HG03439 (cell line): ENCODE results near the gene C17orf67.
"Not testable (repeated sequence)": the region's sequence is repeated elsewhere in the genome, so short reads cannot be mapped to it uniquely, and the experiment has no call there.

Experiments
- ATAC-seq: cut with Tn5 transposase; IDR thresholded peaks from one replicate; pipeline ENCODE4 v1.9.1; 2021; ENCODE audit warnings: mild to moderate bottlenecking, moderate library complexity; ENCODE audit not compliant: unreplicated experiment

Gene C17orf67

GRCh38 chr17:56778898-56779297 is 54.8 kb downstream of the C17orf67 start:
- ATAC-seq, result no peak

GRCh38 chr17:56777859-56778258 is 55.9 kb downstream of the C17orf67 start:
- ATAC-seq, result no peak

- no peak for ATAC-seq
These were observed 59.1 kb downstream of the C17orf67 start for GRCh38 chr17:56774650-56775049.

- ATAC-seq, result no peak
These were observed 60.6 kb downstream of the C17orf67 start for GRCh38 chr17:56773124-56773523.

- no peak for ATAC-seq
These were observed 61.3 kb downstream of the C17orf67 start for GRCh38 chr17:56772442-56772841.

GRCh38 chr17:56771975-56772374 is 61.7 kb downstream of the C17orf67 start:
- ATAC-seq, result no peak

GRCh38 chr17:56771563-56771962 is 62.2 kb downstream of the C17orf67 start:
- no peak for ATAC-seq

- ATAC-seq, result no peak
These were observed 63.3 kb downstream of the C17orf67 start for GRCh38 chr17:56770427-56770826.

GRCh38 chr17:56765449-56765848 is 68.3 kb downstream of the C17orf67 start:
- no peak for ATAC-seq

- ATAC-seq, result no peak
These were observed 70.7 kb downstream of the C17orf67 start for GRCh38 chr17:56762988-56763387.

GRCh38 chr17:56762144-56762543 is 71.6 kb downstream of the C17orf67 start:
- ATAC-seq, result no peak

GRCh38 chr17:56761387-56761786 is 72.3 kb downstream of the C17orf67 start:
- ATAC-seq, result no peak

- ATAC-seq, result not testable (repeated sequence)
These were observed 76.1 kb downstream of the C17orf67 start for GRCh38 chr17:56757611-56758010.

- ATAC-seq, result no peak
These were observed 77.2 kb downstream of the C17orf67 start for GRCh38 chr17:56756536-56756935.

- ATAC-seq, result no peak
These were observed 78.4 kb downstream of the C17orf67 start for GRCh38 chr17:56755310-56755709.

- ATAC-seq, result no peak
These were observed 79.1 kb downstream of the C17orf67 start for GRCh38 chr17:56754523-56755208.

- no peak for ATAC-seq
These were observed 81.4 kb downstream of the C17orf67 start for GRCh38 chr17:56752263-56752836.

GRCh38 chr17:56751145-56751738 is 82.5 kb downstream of the C17orf67 start:
- ATAC-seq, result no peak

GRCh38 chr17:56744721-56745120 is 89.0 kb downstream of the C17orf67 start:
- no peak for ATAC-seq

- no peak for ATAC-seq
These were observed 91.1 kb downstream of the C17orf67 start for GRCh38 chr17:56742601-56743000.
